KG1 (cell line): ENCODE data around the gene DCC.

Source experiments
- DNase-seq: peaks from one replicate; lab custom pipeline; 2025; lab: John Stamatoyannopoulos, UW

Gene DCC

GRCh38 chr18:52822160-52822559, 482.2 kb downstream of the DCC start:
- no peak for DNase-seq

- DNase-seq: no peak
These were observed 484.1 kb downstream of the DCC start for GRCh38 chr18:52824126-52824525.

GRCh38 chr18:52826994-52827393, 487.0 kb downstream of the DCC start:
- DNase-seq: no peak

GRCh38 chr18:52829320-52829719, 489.3 kb downstream of the DCC start:
- DNase-seq: no peak

- DNase-seq: no peak
These were observed 489.9 kb downstream of the DCC start for GRCh38 chr18:52829876-52830405.

GRCh38 chr18:52844323-52844722, 504.3 kb downstream of the DCC start:
- DNase-seq: no peak

GRCh38 chr18:52845036-52845435, 505.0 kb downstream of the DCC start:
- no peak for DNase-seq

GRCh38 chr18:52850031-52850560, 510.1 kb downstream of the DCC start:
- no peak for DNase-seq

- DNase-seq: no peak
These were observed 521.6 kb downstream of the DCC start for GRCh38 chr18:52861558-52861957.

GRCh38 chr18:52869349-52869923, 529.4 kb downstream of the DCC start:
- no peak for DNase-seq

GRCh38 chr18:52869942-52870907, 530.2 kb downstream of the DCC start:
- DNase-seq: no peak

- DNase-seq: no peak
These were observed 534.8 kb downstream of the DCC start for GRCh38 chr18:52874774-52875173.

GRCh38 chr18:52875725-52876124, 535.7 kb downstream of the DCC start:
- DNase-seq: no peak

GRCh38 chr18:52888014-52888413, 548.0 kb downstream of the DCC start:
- no peak for DNase-seq

- DNase-seq: no peak
These were observed 554.8 kb downstream of the DCC start for GRCh38 chr18:52894801-52895200.

- no peak for DNase-seq
These were observed 557.9 kb downstream of the DCC start for GRCh38 chr18:52897611-52898484.

GRCh38 chr18:52898485-52899058, 558.6 kb downstream of the DCC start:
- DNase-seq: no peak

GRCh38 chr18:52902188-52902587, 562.2 kb downstream of the DCC start:
- DNase-seq: no peak

- DNase-seq: no peak
These were observed 563.9 kb downstream of the DCC start for GRCh38 chr18:52903857-52904256.

GRCh38 chr18:52907543-52908308, 567.7 kb downstream of the DCC start:
- DNase-seq: no peak

GRCh38 chr18:52914148-52914547, 574.2 kb downstream of the DCC start:
- no peak for DNase-seq
